Measurements from ENCODE around the gene AADAC.
"Not testable (repeated sequence)": the region's sequence is repeated elsewhere in the genome, so short reads cannot be mapped to it uniquely, and the experiment has no call there.

The AADAC gene

DNA sequence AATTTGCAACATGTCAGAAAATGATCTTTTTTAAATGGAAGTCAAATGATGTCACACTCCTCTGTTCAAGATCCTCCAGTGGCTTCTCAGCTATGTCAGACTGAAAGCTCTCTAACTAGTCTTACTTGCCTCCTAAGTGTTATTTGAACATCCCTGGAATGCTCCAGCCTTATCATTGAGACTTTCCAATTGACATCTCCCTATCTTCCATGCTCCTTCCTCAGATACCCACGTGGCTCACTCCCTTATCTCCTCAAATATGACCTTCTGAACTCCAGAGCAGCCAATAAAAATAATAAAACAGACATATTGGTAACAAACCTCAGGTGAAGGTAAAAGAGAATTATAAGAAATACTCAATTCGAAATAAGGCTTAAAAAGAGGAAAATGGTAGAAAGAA lies 25.5 kb upstream of the AADAC start:
- Mint-ChIP-seq H3K27me3 (peaks cover 2% of the 10 kb centered on the region), H3K4me1 (ENCODE audit: low read depth) (no peaks in the 10 kb centered on the region), H3K4me3 (no peak overlapping the region), H3K36me3 (ENCODE audit: low read depth) (no peaks in the 10 kb centered on the region), H3K27ac (no peak overlapping the region), H3K9me3 (no peaks in the 10 kb centered on the region)
- no peak for DNase-seq

DNA sequence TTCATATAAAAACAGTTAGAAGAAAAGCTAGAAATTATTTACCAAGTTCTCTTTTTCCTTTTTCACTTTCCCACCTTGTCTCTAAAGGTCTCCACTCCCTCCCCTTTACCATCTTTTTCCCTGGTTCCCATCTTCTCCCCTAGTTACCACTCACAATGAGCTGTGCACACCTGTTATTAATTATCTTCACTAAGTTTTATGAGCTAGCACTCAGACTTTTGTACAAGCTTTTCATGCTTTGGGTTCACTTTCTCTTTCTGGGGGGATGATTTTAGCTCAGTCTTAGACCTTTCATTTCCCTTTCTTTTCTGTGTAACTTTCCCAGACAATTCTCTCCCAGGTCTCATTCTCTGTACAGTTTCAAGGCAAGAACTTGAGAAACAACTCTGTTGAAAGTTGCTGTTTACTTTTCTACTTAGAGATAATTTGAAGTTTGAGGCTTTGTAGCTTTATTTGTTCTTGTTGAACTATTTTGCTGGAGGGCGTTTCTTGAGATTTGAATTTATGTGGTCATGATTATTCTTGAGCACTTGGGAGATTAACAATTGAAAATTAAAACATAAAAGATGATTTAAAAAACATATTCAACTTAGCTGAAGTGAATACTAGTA lies 24.0 kb upstream of the AADAC start:
- no peak overlapping the region for H3K27ac Mint-ChIP-seq
- no peak overlapping the region for H3K4me3 Mint-ChIP-seq
- H3K36me3 Mint-ChIP-seq (ENCODE audit: low read depth), result no peaks in the 10 kb centered on the region
- no peaks in the 10 kb centered on the region for H3K9me3 Mint-ChIP-seq
- H3K4me1 Mint-ChIP-seq (ENCODE audit: low read depth), result no peaks in the 10 kb centered on the region
- no peak for DNase-seq
- H3K27me3 Mint-ChIP-seq, result peaks cover 2% of the 10 kb centered on the region

DNA sequence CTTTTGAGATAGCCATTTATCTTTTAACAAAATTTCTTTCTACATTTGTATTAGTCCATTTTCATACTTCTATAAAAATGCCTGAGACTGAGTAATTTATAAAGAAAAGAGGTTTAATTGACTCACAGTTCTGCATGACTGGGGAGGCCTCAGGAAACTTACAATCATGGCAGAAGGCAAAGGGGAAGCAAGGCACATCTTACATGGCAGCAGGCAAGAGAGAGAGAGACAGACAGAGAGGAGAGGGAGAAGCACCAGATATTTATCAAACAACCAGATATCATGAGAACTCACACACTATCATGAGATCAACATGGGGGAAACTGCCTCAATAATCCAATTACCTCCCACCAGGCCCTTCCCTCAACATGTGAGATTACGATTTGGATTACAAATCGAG lies 23.2 kb upstream of the AADAC start:
- H3K4me1 Mint-ChIP-seq (ENCODE audit: low read depth); H3K27me3 Mint-ChIP-seq; H3K36me3 Mint-ChIP-seq (ENCODE audit: low read depth); H3K9me3 Mint-ChIP-seq; H3K4me3 Mint-ChIP-seq; DNase-seq; H3K27ac Mint-ChIP-seq: not testable (repeated sequence)

DNA sequence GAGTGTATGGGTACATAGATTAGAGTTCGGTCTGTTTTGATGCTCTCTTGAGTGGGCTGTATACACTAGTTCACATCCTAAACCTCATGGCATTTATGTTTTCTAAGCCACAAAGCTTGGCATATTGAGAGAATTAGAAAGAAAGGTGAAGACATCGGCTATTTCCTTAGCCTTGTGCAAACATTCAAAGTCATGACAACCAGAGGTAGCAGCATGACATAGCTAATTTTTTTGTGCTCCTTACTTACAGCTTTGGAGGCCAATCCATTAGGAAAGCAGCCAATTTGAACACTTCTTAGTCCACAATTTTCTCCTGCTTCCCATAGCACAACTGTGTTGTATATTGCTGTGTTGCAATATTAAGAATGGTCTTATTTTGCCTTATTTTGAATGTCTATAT lies 21.5 kb upstream of the AADAC start:
- Mint-ChIP-seq H3K4me3 (no peak overlapping the region), H3K9me3 (no peaks in the 10 kb centered on the region), H3K27me3 (peaks cover 2% of the 10 kb centered on the region), H3K4me1 (ENCODE audit: low read depth) (no peaks in the 10 kb centered on the region), H3K36me3 (ENCODE audit: low read depth) (no peaks in the 10 kb centered on the region), H3K27ac (no peak overlapping the region)
- DNase-seq, result no peak

DNA sequence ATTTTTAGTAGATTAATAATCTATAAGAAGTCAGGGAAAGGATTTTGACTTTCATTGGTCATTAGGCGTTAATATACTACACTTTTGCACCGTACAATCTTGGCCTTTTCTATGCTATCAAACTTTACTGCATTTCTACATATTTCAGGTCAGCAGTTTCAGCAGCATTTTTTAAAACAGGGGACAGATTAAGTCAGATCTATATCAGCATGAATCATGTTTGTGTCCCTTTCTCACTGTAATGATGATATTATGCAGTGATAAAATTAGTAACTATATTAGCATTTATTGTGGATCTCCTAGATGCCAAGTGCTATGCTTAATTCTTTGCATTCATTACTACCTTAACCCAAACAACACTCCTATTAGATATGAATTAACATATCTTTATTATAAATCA lies 20.3 kb upstream of the AADAC start:
- Mint-ChIP-seq H3K9me3 (no peaks in the 10 kb centered on the region), H3K4me1 (ENCODE audit: low read depth) (no peaks in the 10 kb centered on the region), H3K36me3 (ENCODE audit: low read depth) (no peaks in the 10 kb centered on the region), H3K4me3 (no peak overlapping the region), H3K27ac (no peak overlapping the region), H3K27me3 (peaks cover 2% of the 10 kb centered on the region)
- DNase-seq, result no peak

DNA sequence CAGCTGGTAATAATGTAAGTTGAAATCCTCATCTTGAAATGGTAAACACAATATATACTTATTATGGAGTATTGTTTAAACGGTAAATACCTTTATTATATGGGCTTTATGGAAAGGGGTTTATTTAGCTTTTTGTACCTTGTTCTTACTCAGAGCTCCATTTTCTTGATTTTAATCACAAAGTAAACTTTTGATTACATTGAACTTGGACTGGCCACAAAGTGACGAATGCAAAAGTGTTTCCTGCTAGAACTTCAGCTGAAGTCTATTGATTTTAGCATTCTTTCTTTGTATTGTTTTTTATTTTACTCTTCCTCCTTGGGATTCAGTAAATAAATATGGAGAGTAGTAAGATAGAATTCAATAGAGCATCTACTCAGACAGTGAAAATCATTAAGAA lies 19.8 kb upstream of the AADAC start:
- Mint-ChIP-seq H3K27me3 (peaks cover 2% of the 10 kb centered on the region), H3K4me1 (ENCODE audit: low read depth) (no peaks in the 10 kb centered on the region), H3K27ac (no peak overlapping the region), H3K4me3 (no peak overlapping the region), H3K36me3 (ENCODE audit: low read depth) (no peaks in the 10 kb centered on the region), H3K9me3 (no peaks in the 10 kb centered on the region)
- DNase-seq, result no peak

DNA sequence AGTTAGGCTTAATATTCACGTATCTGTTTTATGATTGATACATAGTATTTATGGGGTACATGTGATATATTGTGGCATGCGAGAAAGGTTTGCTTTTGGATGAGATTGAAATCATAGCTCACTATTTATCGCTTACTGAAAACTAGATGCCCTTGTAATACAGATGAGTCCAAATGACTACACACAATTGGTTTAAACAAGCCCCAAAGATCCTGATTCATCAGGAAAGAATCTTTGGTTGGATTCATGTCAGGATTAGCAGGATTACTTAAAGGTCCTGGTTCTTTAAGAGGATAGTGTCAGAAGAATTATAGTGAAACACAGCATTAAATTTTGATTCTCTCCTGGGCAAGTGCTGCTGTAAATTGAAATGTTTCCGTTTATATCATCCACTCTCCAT lies 18.6 kb upstream of the AADAC start:
- Mint-ChIP-seq H3K9me3 (no peaks in the 10 kb centered on the region), H3K27ac (no peak overlapping the region), H3K4me1 (ENCODE audit: low read depth) (no peaks in the 10 kb centered on the region), H3K36me3 (ENCODE audit: low read depth) (no peaks in the 10 kb centered on the region), H3K27me3 (no peaks in the 10 kb centered on the region), H3K4me3 (no peak overlapping the region)
- DNase-seq, result no peak

DNA sequence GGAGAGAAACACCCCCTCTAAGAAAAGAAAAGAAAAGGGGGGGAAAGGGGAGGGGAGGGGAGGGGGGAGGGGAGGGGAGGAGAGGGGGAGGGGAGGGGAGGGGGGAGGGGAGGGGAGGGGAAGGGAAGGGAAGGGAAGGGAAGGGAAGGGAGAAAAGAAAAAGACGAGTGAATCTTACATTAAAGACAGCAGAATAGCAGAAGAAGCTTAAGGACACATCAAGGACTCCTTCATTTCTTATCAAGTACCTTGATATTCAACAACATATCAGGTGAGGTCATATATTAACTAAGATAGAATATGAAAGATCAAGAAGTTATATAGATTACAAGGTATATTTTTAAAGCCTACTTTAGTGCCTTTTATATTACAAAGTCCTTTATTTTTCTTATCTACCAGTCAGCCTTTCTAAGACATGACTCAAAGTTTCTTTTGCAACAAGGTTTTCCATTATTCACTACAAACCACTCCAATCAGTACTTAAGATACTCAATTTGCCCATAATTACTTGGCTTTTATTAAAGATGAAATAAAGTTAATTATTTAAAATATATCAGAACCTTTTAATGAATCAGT lies 17.7 kb upstream of the AADAC start:
- no peaks in the 10 kb centered on the region for H3K36me3 Mint-ChIP-seq (ENCODE audit: low read depth)
- H3K9me3 Mint-ChIP-seq, result no peaks in the 10 kb centered on the region
- DNase-seq, result no peak
- H3K27ac Mint-ChIP-seq, result no peak overlapping the region
- H3K4me1 Mint-ChIP-seq (ENCODE audit: low read depth), result no peaks in the 10 kb centered on the region
- H3K27me3 Mint-ChIP-seq, result no peaks in the 10 kb centered on the region
- H3K4me3 Mint-ChIP-seq, result no peak overlapping the region

DNA sequence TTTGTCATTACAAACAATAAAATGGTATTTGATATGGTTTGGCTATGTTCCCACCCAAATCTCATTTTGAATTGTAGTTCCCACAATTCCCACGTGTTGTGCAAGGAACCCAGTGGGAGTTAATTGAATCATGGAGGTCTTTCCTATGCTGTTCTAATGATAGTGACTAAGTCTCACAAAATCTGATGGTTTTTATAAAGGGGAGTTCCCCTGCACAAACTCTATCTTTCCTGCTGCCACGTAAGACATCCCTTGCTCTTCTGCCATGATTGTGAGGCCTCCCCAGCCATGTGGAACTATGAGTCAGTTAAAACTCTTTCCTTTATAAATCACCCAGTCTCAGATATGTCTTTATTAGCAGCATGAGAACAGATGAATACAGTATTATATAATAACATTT lies 15.4 kb upstream of the AADAC start:
- Mint-ChIP-seq H3K9me3 (no peaks in the 10 kb centered on the region), H3K4me1 (ENCODE audit: low read depth) (no peaks in the 10 kb centered on the region), H3K4me3 (no peak overlapping the region), H3K27me3 (no peaks in the 10 kb centered on the region), H3K27ac (no peak overlapping the region), H3K36me3 (ENCODE audit: low read depth) (no peaks in the 10 kb centered on the region)
- no peak for DNase-seq

DNA sequence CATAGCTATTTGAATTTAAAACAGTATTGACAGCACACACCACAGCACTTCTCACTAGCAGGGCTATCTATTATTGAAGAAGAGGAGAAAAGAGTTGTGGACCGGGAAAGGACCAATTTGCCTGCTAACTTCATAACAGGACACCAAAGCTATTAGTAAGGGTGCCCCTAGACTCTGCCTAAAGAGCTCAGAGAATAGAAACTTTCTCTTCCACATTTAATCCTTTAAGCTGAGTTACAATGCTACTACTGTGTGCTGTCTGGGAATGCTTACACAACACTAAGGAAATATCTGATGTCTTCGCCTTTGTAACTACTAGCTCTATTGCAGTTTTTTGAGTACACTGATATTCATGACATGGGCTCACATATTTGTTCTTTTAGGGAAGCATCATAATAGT lies 13.5 kb upstream of the AADAC start:
- no peak for DNase-seq
- no peaks in the 10 kb centered on the region for H3K9me3 Mint-ChIP-seq
- no peaks in the 10 kb centered on the region for H3K27me3 Mint-ChIP-seq
- no peak overlapping the region for H3K27ac Mint-ChIP-seq
- no peak overlapping the region for H3K4me3 Mint-ChIP-seq
- no peaks in the 10 kb centered on the region for H3K36me3 Mint-ChIP-seq (ENCODE audit: low read depth)
- no peaks in the 10 kb centered on the region for H3K4me1 Mint-ChIP-seq (ENCODE audit: low read depth)

DNA sequence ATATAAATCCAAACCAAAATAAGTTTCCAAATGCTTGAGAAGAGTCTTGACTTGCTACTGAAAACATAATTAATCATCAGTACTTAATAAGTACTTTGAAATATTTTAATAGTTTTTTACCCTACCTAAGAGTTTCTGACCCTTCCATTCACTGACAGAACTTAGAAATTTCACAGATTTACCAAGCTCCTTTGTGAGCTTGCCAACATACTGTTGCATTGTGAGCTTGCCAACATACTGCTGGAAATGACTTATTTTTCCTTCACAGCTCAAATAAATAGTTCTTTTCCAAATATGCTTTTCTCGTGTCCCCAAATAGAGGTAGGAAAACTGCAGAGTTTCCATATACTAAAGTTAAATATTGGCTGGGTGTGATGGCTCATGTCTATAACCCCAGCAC lies 9.6 kb upstream of the AADAC start:
- H3K27ac Mint-ChIP-seq, result no peak overlapping the region
- DNase-seq, result no peak

DNA sequence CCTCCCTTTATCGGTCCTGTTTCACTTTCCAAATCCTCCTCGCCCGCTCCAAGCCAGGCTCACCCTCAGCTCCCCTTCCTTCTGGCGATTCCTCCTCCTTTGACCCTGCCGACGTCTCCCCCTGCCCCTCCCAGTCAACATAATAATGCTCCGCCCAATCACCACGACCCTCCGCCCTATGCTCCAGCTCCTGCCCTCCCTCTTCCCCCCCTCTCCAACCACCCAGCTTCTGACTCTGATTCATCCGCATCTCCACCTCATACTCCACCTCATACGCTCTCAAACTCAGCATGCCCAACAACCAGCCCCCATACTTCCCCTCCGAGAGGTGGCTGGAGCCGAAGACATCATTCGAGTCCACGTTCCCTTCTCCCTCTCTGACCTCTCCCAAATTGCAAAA lies 7.1 kb upstream of the AADAC start:
- no peaks in the 10 kb centered on the region for H3K27me3 Mint-ChIP-seq
- no peaks in the 10 kb centered on the region for H3K4me1 Mint-ChIP-seq (ENCODE audit: low read depth)
- no peak for DNase-seq
- H3K36me3 Mint-ChIP-seq (ENCODE audit: low read depth), result no peaks in the 10 kb centered on the region
- no peak overlapping the region for H3K27ac Mint-ChIP-seq
- no peak overlapping the region for H3K4me3 Mint-ChIP-seq
- peaks cover 16% of the 10 kb centered on the region for H3K9me3 Mint-ChIP-seq

More for the DNA sequence above, 9.6 kb upstream of the AADAC start:
- no peak overlapping the region for H3K4me3 Mint-ChIP-seq
- no peaks in the 10 kb centered on the region for H3K36me3 Mint-ChIP-seq (ENCODE audit: low read depth)
- no peaks in the 10 kb centered on the region for H3K27me3 Mint-ChIP-seq
- H3K9me3 Mint-ChIP-seq, result peaks cover 16% of the 10 kb centered on the region
- no peaks in the 10 kb centered on the region for H3K4me1 Mint-ChIP-seq (ENCODE audit: low read depth)

DNA sequence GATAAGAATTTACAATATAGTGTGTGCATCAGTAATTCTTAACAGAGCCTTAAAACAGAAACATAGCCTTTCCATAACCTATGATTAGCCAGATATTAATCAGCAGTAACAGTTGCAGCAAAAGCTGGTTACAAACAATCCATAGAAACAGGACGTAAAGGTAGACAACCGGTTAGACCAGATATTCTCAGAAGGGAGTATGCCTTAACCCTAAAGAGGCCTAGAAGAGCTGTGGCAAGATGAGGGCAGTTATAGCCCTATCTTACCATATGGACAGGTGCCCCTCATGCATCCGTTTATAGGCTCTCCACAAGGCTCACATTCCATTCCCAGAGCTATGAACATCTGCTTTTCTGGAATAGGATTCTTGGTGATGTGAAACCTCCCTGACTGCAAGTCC lies 5.0 kb upstream of the AADAC start:
- DNase-seq; H3K27me3 Mint-ChIP-seq; H3K4me1 Mint-ChIP-seq (ENCODE audit: low read depth); H3K4me3 Mint-ChIP-seq; H3K36me3 Mint-ChIP-seq (ENCODE audit: low read depth); H3K27ac Mint-ChIP-seq: not testable (repeated sequence)
- peaks cover 16% of the 10 kb centered on the region for H3K9me3 Mint-ChIP-seq

DNA sequence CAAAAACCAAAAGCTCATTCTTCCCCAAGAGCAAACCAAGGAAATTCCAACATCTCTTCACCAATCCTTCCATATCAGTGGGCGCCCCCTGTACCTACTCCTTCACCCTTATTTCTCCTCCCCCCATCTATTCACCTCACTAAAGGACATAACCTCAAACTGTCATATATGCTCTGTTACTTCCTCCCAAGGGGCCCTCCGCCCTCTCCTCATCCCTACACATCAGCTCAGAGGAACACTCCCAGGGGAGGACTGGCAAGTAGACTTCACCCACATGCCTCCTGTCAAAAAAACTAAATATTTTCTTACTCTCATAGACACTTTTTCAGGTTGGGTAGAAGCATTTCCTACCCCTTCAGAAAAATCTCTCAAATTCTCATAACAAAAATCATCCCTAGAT lies 2.4 kb upstream of the AADAC start:
- peaks cover 15% of the 10 kb centered on the region for H3K27me3 Mint-ChIP-seq
- H3K9me3 Mint-ChIP-seq, result peaks cover 16% of the 10 kb centered on the region
- H3K4me1 Mint-ChIP-seq (ENCODE audit: low read depth), result no peaks in the 10 kb centered on the region
- H3K4me3 Mint-ChIP-seq, result no peak overlapping the region
- H3K27ac Mint-ChIP-seq, result no peak overlapping the region
- DNase-seq, result no peak
- no peaks in the 10 kb centered on the region for H3K36me3 Mint-ChIP-seq (ENCODE audit: low read depth)

DNA sequence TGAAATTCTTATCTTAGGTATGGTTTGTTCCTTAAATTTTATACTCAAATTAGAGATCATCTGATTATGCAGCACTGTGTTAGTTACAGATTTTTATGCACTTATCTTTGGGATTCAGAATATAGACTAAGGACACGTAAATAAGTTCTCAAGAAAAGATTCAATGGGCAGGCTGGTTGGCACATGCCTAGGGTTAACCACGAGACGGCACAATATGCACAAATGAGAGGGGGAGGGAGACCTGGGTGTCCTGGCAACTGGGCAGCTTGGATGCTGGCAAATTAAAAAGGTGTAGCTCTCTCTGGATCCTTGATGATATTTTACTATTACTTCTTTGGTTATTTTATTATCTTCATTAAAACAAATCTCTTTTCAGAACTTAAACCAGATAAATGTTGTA lies 672 bp downstream of the AADAC start:
- Mint-ChIP-seq H3K36me3 (ENCODE audit: low read depth) (no peaks in the 10 kb centered on the region), H3K4me1 (ENCODE audit: low read depth) (no peaks in the 10 kb centered on the region), H3K4me3 (no peak overlapping the region), H3K9me3 (no peaks in the 10 kb centered on the region), H3K27me3 (peaks cover 17% of the 10 kb centered on the region), H3K27ac (no peak overlapping the region)
- DNase-seq, result no peak

DNA sequence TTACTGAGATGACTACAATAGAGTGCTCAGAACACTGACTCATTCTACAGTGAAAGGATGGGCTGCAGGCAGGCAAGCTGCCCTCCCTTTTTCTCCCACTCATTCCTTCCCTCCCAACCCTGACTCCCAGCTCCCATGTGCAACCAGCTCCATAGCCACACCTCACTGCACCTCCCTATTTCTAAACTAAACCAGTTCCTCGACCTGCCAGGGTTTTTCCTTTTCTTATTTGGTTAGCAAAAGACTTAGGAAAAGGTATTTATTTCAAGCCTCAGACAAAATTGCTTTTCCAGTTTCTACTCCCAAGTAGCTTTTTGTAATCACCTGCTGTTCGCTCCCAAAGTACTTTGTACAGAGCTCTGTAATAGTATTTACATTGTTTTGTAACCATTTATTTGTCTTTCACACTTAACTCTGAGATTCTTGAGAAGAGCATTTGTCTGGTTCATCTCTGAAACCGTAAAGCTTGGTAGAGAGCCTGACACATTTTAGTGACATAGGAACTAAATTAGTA lies 2.2 kb downstream of the AADAC start:
- no peak overlapping the region for H3K4me3 Mint-ChIP-seq
- H3K27ac Mint-ChIP-seq, result no peak overlapping the region
- no peaks in the 10 kb centered on the region for H3K9me3 Mint-ChIP-seq
- H3K27me3 Mint-ChIP-seq, result peaks cover 20% of the 10 kb centered on the region
- no peak for DNase-seq
- H3K4me1 Mint-ChIP-seq (ENCODE audit: low read depth), result no peaks in the 10 kb centered on the region
- no peaks in the 10 kb centered on the region for H3K36me3 Mint-ChIP-seq (ENCODE audit: low read depth)

Measured in activated T-cell treated with anti-CD3 and anti-CD28 coated beads, Interleukin-2, amount 50 U/mL, for 24 hours (primary cell).